Naive B cell (primary cell): ENCODE results near the gene KRT6C. TPM values are rescaled to one million over a fixed set of nuclear protein-coding genes. Genes with fewer than 3 reads are reported as not detected.

Experiments
- ATAC-seq, 2 donors: fragments of 150-1000 bp; cut with Tn5 transposase; 2 replicates each; pipeline ENCODE4 v1.10.0; 2021; ENCODE audit warnings: low read depth in 2 of 2, mild to moderate bottlenecking in 2 of 2, moderate library complexity in 2 of 2
- DNase-seq: peaks from one replicate; pipeline ENCODE4 v3.0.0; 2022
- H3K27ac Mint-ChIP-seq, 6 donors: one replicate each; pipeline ENCODE4 v1.8.0; 2020 to 2022; ENCODE audit warnings: mild to moderate bottlenecking in 6 of 6, mixed read lengths in 6 of 6, moderate library complexity in 5 of 6, inconsistent platforms in 2 of 6
- H3K27me3 Mint-ChIP-seq, 3 donors: one replicate each; pipeline ENCODE4 v1.8.0; 2021 to 2022; ENCODE audit warnings: mixed read lengths in 3 of 3, mild to moderate bottlenecking in 1 of 3
- H3K36me3 Mint-ChIP-seq, 2 donors: one replicate each; pipeline ENCODE4 v1.8.0; 2020 to 2022; ENCODE audit warnings: mixed read lengths in 2 of 2, inconsistent platforms in 1 of 2, mild to moderate bottlenecking in 1 of 2
- H3K4me1 Mint-ChIP-seq, 3 donors: one replicate each; pipeline ENCODE4 v1.8.0; 2020 to 2022; ENCODE audit warnings: mixed read lengths in 3 of 3, inconsistent platforms in 1 of 3, mild to moderate bottlenecking in 1 of 3, moderate library complexity in 1 of 3
- H3K4me3 Mint-ChIP-seq, 8 donors: one replicate each; pipeline ENCODE4 v1.8.0; 2020 to 2022; ENCODE audit warnings: mild to moderate bottlenecking in 8 of 8, mixed read lengths in 8 of 8, moderate library complexity in 8 of 8, inconsistent platforms in 2 of 8
- H3K9me3 Mint-ChIP-seq, 7 donors: one replicate each; pipeline ENCODE4 v1.8.0; 2020 to 2022; ENCODE audit warnings: mixed read lengths in 7 of 7, mild to moderate bottlenecking in 5 of 7, inconsistent platforms in 2 of 7, moderate library complexity in 1 of 7
- polyA plus RNA-seq, 6 donors: library from polyadenylated mRNA; unstranded; fragments of 300-500 nt; fragmentation: Illumina TruSeq; gene quantifications; one replicate each; pipeline ENCODE4 v1.2.3, GENCODE V29; 2021; ENCODE audit warnings: low read depth in 6 of 6

The KRT6C gene
- polyA plus RNA-seq, 6 donors from 2014 or later = not detected

GRCh38 chr12:52442600-52443061, 31.0 kb downstream of the KRT6C start:
- no peaks in the 10 kb centered on the region for H3K36me3 Mint-ChIP-seq
- no peaks in the 10 kb centered on the region for H3K4me1 Mint-ChIP-seq
- H3K4me3 Mint-ChIP-seq = no peak overlapping the region
- peaks cover 20 to 58% (median 41%) of the 10 kb centered on the region in 3 donors for H3K27me3 Mint-ChIP-seq
- ATAC-seq = no peak
- H3K27ac Mint-ChIP-seq = no peak overlapping the region
- no peak for DNase-seq
- H3K9me3 Mint-ChIP-seq = no peaks in the 10 kb centered on the region

GRCh38 chr12:52441320-52441911, 32.2 kb downstream of the KRT6C start:
- no peaks in the 10 kb centered on the region for H3K36me3 Mint-ChIP-seq
- ATAC-seq (no peak), DNase-seq (no peak)
- no peak overlapping the region for H3K27ac Mint-ChIP-seq
- H3K9me3 Mint-ChIP-seq = no peaks in the 10 kb centered on the region
- H3K4me1 Mint-ChIP-seq = no peaks in the 10 kb centered on the region
- H3K27me3 Mint-ChIP-seq = peaks cover 27 to 63% (median 45%) of the 10 kb centered on the region in 3 donors
- no peak overlapping the region for H3K4me3 Mint-ChIP-seq

DNA sequence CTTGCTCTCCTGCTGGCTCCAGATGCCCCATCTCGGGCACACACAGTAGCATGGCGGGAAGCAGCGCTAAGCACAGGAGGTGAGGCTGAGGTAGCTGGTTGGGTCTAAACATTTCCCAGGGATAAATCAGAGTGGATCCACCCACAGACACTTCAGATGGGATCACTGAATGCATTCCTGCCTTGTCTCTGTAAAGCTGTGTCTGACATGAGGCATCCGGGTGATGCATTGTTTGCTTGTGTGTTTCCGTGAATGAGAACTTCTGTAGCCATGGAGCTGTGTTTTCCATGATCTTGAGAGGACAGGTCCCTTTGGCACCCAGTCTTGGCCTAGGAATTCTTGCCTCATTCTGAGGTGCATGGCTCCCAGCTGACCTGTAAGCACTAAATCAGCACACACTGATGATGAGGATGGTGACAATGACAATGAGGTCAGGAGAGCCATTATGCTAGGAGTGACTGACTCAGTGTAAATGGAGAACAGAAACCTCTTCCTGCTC, 32.7 kb downstream of the KRT6C start:
- H3K4me3 Mint-ChIP-seq = no peak overlapping the region
- no peak for ATAC-seq
- H3K27me3 Mint-ChIP-seq = peaks cover 24 to 60% (median 40%) of the 10 kb centered on the region in 3 donors
- H3K27ac Mint-ChIP-seq = no peak overlapping the region
- H3K36me3 Mint-ChIP-seq = no peaks in the 10 kb centered on the region
- no peaks in the 10 kb centered on the region for H3K9me3 Mint-ChIP-seq
- H3K4me1 Mint-ChIP-seq = no peaks in the 10 kb centered on the region
- no peak for DNase-seq

- H3K27me3 Mint-ChIP-seq = peaks cover 29 to 65% (median 40%) of the 10 kb centered on the region in 3 donors
Observed at GRCh38 chr12:52439845-52440244, 33.8 kb downstream of the KRT6C start.

DNA sequence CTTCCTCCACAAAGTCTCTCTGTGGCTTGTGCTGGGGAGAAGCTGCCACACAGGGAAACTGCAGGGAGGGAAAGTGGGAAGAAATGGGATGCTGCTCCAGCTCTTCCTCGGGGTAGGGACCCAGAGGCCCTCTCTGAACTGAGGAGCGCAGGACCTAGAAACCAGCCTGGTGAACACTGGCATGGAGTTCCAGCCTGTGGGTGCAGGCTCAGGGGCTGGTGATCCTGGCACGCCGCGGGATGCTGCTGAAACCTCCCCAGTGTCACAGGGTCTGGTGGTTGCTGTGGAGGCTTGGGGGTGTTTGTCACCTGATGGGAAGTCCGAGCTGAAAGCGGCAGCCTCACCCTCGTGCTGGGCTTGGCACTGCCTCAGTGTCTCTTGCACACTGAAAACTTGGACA, 34.2 kb downstream of the KRT6C start:
- ATAC-seq (no peak), DNase-seq (no peak)
- Mint-ChIP-seq H3K4me1 (no peaks in the 10 kb centered on the region), H3K27me3 (peaks cover 31 to 70% (median 40%) of the 10 kb centered on the region in 3 donors), H3K36me3 (no peaks in the 10 kb centered on the region), H3K27ac (no peak overlapping the region), H3K9me3 (no peaks in the 10 kb centered on the region), H3K4me3 (no peak overlapping the region)

More at GRCh38 chr12:52439845-52440244, 33.8 kb downstream of the KRT6C start:
- no peak for ATAC-seq
- Mint-ChIP-seq H3K4me1 (no peaks in the 10 kb centered on the region), H3K4me3 (no peak overlapping the region), H3K9me3 (no peaks in the 10 kb centered on the region), H3K27ac (no peak overlapping the region), H3K36me3 (no peaks in the 10 kb centered on the region)
- no peak for DNase-seq

- H3K9me3 Mint-ChIP-seq = no peaks in the 10 kb centered on the region
- peaks cover 29 to 70% (median 40%) of the 10 kb centered on the region in 3 donors for H3K27me3 Mint-ChIP-seq
- DNase-seq (no peak), ATAC-seq (no peak)
- no peak overlapping the region for H3K4me3 Mint-ChIP-seq
- H3K27ac Mint-ChIP-seq = no peak overlapping the region
- H3K36me3 Mint-ChIP-seq = no peaks in the 10 kb centered on the region
- no peaks in the 10 kb centered on the region for H3K4me1 Mint-ChIP-seq
Observed at GRCh38 chr12:52438305-52439301, 35.0 kb downstream of the KRT6C start.

DNA sequence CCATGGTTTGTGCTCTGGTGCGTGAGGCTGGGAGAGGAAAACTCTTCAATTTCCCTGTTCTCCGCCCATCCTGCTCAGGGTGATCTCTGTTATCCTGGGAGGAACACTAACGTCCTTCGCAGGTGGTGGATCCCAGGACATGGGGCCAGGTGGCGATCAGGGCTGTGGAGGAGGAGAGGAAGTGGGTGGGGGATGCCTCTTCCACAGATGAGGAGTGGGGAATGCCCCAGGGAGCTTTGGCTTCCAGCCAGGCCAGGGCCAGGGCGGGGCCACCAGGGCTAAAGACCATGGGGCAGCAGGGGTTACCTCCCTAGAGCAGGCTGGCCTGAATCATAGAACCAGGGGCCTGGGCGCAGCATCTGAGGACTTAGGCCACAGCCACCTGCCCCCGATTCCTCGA, 36.1 kb downstream of the KRT6C start:
- DNase-seq = no peak
- H3K9me3 Mint-ChIP-seq = no peaks in the 10 kb centered on the region
- peaks cover 23 to 59% (median 33%) of the 10 kb centered on the region in 3 donors for H3K27me3 Mint-ChIP-seq
- no peaks in the 10 kb centered on the region for H3K4me1 Mint-ChIP-seq
- no peaks in the 10 kb centered on the region for H3K36me3 Mint-ChIP-seq
- no peak for ATAC-seq
- H3K27ac Mint-ChIP-seq = no peak overlapping the region
- H3K4me3 Mint-ChIP-seq = no peak overlapping the region

GRCh38 chr12:52436828-52437474, 36.7 kb downstream of the KRT6C start:
- no peaks in the 10 kb centered on the region for H3K4me1 Mint-ChIP-seq
- H3K27me3 Mint-ChIP-seq = peaks cover 23 to 54% (median 32%) of the 10 kb centered on the region in 3 donors
- DNase-seq = no peak
- H3K27ac Mint-ChIP-seq = no peak overlapping the region
- no peaks in the 10 kb centered on the region for H3K9me3 Mint-ChIP-seq
- H3K4me3 Mint-ChIP-seq = no peak overlapping the region
- ATAC-seq = no peak
- H3K36me3 Mint-ChIP-seq = no peaks in the 10 kb centered on the region

- H3K9me3 Mint-ChIP-seq = no peaks in the 10 kb centered on the region
- DNase-seq (no peak), ATAC-seq (no peak)
- peaks cover 21 to 46% (median 25%) of the 10 kb centered on the region in 3 donors for H3K27me3 Mint-ChIP-seq
- no peak overlapping the region for H3K27ac Mint-ChIP-seq
- no peak overlapping the region for H3K4me3 Mint-ChIP-seq
- H3K4me1 Mint-ChIP-seq = no peaks in the 10 kb centered on the region
- H3K36me3 Mint-ChIP-seq = no peaks in the 10 kb centered on the region
Observed at GRCh38 chr12:52436000-52436827, 37.4 kb downstream of the KRT6C start.

DNA sequence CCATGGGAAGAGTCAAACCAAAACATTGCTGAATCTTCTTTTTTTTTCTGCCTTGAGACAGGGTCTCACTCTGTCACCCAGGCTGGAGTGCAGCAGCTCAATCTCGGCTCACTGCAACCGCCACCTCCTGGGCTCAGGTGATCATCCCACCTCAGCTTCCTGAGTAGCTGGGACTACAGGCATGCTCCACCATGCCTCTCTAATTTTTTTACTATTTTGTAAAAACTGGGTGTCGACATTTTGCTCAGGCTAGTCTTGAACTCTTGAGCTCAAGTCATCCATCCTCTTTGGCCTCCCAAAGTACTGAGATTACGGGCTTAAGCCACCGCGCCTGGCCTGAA, 38.0 kb downstream of the KRT6C start:
- Mint-ChIP-seq H3K4me1 (no peaks in the 10 kb centered on the region), H3K27me3 (peaks cover 18 to 41% (median 19%) of the 10 kb centered on the region in 3 donors), H3K36me3 (no peaks in the 10 kb centered on the region), H3K4me3 (no peak overlapping the region), H3K9me3 (no peaks in the 10 kb centered on the region), H3K27ac (no peak overlapping the region)
- DNase-seq = no peak
- ATAC-seq = no peak

- Mint-ChIP-seq H3K36me3 (no peaks in the 10 kb centered on the region), H3K4me1 (no peaks in the 10 kb centered on the region), H3K27ac (no peak overlapping the region), H3K4me3 (no peak overlapping the region), H3K9me3 (peaks cover 0 to under 1% (median 0%) of the 10 kb centered on the region in 7 donors), H3K27me3 (peaks cover 17 to 38% (median 23%) of the 10 kb centered on the region in 3 donors)
- ATAC-seq (no peak), DNase-seq (no peak)
Observed at GRCh38 chr12:52434760-52435530, 38.7 kb downstream of the KRT6C start.

- Mint-ChIP-seq H3K27me3 (peaks cover 15 to 32% (median 21%) of the 10 kb centered on the region in 3 donors), H3K9me3 (peaks cover 0 to 2% (median 0%) of the 10 kb centered on the region in 7 donors), H3K36me3 (no peaks in the 10 kb centered on the region), H3K4me1 (no peaks in the 10 kb centered on the region), H3K4me3 (no peak within 1 kb of the TSS), H3K27ac (no peak within 1 kb of the TSS)
- ATAC-seq (no peak), DNase-seq (no peak)
Observed at GRCh38 chr12:52434081-52434733, 39.4 kb downstream of the KRT6C start, which contains the start of gene KRT75. KRT75 (minus strand) TSS chr12:52434371; CDS start chr12:52434304, 67 bp downstream.
